Measurements from ENCODE around the gene NINJ1.

Gene NINJ1

DNA sequence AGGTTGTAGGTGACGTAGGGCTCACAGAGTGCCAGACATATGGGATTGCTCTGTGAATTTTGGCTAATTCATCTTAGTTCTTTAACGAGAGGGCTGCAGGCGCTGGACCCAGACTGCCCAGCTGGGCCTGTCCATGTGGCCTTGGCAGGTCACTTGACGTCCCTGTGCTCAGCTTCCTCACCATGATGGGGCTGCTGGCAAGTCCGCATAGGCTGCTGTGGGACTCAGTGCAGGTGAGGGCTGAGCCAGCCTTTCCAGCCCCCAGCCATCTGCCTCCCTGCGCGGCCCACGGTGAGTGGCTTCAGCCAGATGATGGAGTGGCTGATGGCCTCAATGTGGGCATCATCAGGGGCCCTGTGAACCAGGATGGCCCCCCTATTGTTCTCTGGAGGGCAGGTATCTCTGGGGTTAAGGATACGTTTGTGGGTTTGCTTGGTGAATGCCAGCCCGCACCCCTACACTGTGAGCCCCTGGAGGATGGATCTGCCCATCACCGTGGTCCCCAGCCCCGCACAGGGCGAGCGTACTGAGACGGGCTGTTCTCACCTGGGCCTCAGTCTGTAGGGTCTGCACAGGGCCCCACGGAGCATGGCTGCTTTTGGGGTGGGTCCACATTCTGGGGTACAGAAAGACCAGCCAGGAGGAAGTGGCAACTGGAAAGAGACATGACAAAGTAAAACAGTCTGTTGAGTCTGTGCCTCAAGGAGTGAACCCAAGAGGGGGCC, 34.3 kb downstream of the NINJ1 start:
- no peak for DNase-seq (ENCODE audit: low read depth)

DNA sequence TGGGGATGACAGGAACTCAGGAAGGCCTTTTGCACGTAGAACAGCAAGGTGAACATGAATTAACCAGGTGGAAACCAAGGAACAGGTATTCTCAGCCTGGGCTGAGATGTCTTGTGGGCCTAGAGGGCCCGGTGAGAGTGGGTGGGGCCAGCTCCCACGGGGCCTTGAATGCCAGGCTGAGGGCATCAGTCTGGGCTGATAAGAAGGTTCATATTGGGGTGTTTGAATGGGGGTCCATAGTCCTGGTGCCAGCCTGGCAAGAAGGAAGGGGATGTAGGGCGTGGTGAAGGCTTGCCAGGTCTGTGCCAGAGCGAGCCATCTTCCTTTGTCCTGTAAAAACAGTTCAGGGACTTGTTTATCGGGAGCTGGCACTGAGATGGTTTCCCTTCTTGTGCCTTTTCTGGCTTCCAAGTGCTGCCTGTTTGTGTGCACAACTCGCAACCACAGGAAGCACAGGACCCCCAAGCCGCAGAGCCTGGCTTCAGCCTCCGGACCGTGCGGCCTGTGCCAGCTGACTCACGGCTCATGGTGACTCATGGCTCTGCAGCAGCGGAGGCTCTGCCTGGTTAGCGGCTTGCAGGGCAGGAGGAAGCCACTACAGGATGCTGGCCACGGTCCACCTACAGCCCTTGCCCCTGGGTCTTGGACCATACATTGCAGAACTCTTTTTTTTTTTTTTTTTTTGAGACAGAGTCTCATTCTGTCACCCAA, 35.7 kb downstream of the NINJ1 start:
- DNase-seq (ENCODE audit: low read depth) = peak; percentile 56

DNA sequence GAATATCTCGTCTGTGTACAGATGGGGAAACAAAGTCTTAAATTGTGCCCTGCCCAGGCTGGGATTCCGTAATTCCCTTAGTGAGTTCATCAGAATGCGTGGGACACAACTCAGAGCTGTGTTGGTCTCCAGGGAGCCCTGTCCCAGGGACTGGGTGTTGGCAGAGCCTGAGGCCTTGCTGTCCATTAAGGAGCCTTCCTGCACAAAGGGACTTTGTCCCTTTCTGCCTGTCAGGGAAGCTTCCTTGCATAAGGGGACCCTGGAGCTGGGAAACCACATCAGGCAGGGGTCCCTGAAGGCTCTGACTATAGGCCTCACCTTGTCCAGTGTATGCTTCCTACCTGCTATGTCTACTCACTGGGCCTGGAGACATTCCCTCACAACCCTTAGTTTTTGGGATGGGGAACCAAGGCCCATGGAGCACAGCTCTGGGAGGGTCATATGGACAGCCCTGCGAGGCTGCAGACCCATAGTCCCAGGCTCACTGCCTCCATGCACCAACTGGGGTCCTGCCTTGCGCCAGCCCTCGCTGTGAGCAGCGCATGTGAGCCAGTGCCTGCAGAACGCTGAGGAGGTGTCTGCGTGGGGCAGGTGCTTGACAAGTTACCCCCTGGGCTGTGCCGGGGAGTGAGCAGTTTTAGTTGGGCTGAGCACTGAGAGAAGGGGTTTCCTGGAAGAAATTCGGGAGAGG, 36.4 kb downstream of the NINJ1 start:
- DNase-seq (ENCODE audit: low read depth) = no peak

DNA sequence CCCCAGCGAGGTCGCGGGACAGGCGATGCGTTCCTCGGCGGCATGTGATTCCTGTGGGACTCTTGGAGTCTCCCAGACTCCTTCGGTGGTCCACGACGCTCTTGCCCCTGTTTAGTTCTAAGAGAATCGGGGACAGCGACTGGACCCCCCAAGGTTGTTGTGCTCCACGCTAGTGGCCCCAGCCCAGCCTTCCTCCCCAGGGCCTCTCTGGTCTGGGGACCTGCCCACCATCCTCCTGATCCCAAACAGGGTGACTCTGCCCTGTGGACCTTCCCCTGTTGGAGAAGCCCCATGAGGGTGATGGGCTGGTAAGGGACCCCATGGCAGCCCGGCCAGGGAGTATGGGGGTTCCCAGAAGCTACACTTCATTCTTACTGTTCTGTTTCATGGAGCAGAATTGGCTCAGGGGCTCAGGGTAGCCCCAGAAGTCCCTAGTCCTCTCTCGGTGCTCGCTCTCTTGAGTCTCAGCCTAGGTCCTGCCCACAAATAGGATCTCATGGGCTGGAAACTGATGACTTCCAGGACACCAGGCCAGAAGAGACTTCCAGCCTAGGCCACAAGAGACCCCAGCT, 37.2 kb downstream of the NINJ1 start:
- DNase-seq (ENCODE audit: low read depth) = no peak

DNA sequence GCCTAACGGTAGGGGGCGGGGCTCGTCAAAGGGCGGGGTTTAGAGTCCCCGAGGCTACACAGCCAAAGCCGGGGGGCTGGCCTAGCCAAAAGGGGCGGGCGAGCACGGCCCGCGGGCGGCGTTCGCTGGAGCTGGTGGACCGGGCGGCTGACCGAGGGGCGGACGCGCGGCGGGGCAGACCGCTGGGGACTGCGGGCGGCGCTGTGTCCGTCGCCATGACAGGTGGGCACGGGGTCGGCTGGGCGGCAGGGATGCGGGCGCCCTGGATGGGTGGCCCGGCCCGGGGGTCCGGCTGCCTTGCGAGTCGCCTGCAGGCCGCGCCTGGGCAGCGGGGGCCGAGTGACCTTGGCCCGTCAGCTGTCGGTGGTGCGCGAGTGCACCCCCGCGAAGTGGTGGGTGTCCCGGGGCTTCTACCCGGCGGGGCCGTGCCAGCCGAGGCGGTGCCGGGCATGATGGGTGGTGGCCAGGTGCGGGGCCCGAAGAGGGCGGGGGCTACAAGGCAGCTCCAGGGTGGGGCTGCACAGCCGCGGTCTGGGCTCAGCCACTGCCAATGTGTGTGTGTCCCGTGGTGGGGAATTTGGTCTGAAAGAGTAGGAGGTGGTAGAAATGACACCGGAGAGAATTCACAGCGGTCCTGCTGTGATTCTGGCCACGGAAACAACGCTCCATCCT, 37.8 kb downstream of the NINJ1 start, which contains the start of gene CARD19:
CARD19 (plus strand) TSS at position 87 of the 672 bp plus-strand sequence; CDS start at position 216, 129 bp downstream.
- DNase-seq (ENCODE audit: low read depth) = no peak

DNA sequence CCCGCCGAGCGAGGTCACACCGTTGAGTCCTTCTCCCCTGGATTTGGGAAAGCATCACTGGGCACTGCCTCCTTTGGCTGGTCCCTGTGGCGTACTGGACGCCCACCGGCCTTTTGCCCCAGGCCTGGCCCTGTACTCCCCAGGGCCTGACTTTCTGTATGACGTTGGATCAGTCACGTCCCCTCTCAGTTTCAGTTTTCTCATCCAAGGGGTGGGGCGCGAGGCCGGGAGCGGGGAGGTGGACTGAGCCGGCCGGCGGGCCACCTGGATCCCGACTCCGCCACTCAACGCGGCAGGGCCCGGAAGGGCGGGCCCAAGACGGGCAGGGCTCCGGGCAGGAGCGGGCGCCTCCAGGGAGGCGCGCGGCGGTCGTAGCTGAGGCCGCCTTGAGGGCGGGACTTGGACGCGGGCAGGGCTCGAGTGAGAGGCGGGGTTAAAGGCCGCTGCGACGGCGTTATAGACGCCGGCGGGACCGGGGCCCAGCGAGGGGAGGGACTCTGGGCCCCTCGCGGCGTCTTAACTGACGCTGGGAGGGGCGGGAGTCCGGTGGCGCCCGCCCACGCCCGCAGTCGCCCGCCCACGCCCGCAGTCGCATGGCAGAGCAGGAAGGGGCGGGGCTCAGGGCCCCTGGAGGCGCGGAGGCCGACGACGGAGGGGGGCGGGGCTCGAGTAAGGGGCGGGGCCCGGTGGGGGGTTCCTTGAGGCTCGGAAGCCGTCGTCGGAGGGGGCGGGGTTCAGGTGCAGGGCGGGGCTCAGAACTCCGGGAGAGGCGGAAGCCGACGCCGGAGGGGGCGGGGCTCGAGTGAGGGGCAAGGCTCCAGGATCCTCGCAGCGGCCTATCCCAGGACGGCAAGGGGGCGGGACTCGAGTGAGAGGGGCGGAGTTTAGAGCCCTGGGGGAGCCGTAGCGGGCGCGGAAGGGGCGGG, 38.6 kb downstream of the NINJ1 start:
- peak; percentile 100 for DNase-seq (ENCODE audit: low read depth)

DNA sequence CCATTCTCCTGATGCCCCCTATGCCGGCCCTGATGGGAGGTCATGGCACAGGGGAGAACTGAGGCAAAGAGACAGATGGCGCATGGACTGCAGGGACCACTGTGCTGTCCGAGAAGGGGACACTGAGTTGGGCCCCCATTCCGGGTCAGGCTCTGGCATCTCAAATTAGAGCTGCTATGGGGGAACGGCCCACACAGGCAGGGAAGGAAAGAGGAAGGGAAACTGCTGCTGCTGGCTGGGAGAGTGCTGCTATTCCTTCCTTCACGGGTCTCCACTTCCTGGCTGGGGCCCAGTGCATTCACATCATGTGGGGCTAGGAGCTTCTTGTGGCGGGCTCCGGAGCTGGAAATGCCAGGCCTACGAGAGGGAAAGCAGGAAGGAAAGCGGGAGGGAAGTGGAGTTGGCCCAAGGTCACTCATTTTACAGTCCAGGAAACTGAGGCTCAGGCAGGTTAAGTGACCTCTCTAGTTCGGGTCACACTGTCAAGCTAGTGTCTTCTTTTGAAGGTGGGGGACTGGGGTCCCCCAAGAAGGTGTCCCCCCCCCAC, 39.3 kb downstream of the NINJ1 start:
- no peak for DNase-seq (ENCODE audit: low read depth)

DNA sequence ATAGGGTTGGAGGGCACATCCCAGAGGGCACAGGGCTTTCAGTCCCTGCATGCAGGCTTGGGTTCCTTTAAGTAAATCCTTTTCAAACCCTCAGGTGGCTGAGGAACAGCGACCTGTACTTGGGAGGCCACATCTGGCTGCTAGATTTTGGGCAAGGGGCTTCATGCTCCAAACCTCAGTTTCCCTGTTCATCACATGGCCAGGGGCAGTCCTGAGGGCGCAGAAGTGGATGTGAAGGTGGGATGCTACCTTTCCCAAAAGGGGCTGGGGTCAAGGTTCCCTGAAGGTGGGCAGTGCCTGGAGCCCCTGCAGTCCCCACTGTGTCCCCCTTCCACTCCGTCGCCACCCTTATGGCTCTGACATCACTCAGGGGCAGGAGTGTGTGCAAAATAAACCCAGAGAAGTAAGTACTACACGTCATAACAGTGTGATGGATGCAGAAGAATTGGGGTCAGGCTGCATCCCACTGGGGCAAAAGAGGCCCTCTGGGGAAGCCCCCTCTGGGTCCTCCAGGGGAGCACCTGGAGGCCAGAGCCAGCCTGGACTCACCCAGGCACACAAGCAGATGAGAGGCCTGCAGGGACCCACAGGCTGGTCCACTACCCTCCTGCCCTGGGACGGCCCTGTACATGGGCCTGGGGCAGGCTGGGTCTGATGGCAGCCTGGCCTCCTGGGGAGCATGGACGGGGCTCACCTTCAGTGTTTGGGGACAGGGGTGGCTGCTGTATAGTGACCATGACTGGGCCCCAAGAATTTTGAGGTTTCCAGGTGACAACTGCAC, 40.0 kb downstream of the NINJ1 start:
- no peak for DNase-seq (ENCODE audit: low read depth)

DNA sequence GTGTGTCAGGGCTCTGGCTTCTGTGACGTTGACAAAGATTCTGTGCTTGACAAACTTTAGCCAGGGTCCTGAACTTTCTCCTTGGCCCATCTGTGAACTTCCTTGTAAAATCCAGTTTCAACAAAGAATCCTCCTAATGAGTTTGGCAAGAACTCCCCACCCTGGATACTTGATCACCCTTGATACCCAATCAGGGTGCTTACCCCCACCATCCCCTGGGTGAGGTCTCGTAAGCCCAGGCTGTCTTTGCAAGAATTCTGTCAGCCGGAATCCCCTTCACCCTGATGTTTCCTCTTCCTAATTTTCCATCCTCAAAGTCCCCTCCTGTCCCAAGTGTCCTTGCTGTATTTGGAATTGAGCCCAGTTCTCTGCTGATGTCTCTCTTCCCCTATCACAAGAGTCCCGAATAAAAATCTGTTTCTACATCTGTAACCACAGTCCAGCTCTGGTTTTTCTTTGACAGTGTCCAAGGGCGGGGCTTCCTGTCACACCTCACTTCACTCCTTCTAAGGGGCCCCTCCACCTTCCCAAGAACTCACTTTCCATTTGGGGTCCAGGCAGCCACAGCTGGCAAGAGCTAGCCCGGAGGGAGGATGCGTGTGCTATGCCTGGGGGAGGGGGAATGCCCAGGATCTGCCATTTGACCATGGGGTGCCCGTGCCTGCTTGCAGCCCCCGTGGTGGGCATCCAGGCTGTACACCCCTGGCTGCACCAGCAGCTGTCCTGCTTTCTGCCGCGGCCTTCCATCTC, 40.7 kb downstream of the NINJ1 start:
- no peak for DNase-seq (ENCODE audit: low read depth)

DNA sequence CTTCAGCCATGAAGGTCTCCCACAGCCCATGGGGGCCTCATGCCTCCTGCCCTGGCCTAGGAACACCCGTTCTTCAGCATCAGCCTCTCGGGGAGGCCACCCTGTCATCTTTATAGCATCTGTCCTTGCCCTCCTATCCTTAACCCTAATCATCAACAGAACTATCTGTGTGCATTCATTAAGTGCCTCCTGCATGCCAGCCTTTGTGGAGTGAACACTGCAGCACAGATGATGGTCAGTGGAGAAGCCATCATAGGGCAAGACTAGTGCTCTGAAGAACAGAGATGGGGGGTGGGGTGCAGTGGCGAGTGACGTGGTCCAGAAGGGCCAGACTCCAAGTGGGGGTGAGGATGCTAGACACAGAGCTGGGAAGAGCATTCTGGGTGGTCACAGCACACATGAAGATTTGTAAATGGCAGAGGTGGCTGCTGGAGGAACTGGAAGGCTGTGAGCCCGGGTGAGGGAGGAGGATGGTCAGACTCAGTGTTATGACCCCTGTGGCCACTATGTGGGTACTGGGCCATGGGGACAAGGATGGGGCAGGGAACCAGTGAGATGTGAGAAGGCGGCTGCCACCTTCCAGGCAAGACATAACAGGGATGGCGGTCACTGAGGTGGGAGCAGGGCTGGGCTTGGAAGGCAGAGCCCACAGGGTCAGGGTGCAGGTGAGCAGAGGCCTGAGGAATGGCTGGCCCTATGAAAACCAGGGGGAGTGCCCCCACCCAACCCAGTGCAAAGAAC, 41.6 kb downstream of the NINJ1 start:
- DNase-seq (ENCODE audit: low read depth) = no peak

DNA sequence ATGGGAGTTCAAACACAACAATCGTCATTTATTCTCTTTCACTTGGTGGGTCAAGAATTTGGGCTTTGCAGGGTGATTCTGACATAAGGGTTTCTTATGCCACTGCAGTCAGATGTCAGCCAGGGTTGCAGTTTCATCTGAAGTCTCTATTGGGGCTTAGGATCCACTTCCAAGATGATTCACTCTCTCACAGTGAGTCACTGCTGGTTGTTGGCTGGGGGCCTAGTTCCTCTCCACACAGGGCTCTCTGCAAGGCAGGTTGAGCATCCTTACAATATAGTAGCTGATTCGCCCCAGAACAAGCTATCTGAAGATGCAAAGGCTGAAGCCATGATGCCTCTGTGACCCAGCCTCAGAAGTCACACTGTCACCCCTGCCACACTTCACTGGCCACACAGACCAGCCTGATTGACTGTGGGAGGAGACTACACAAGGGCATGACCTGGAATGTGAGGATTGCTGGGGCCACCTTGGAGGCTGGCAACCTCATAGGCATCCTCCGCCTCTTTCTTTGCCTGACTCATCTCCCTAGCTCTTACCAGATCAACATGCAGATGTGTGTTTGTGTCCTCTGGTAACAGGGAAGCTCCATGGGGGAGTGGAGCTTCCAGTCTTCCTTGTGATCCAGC, 42.5 kb downstream of the NINJ1 start:
- DNase-seq (ENCODE audit: low read depth) = no peak

DNA sequence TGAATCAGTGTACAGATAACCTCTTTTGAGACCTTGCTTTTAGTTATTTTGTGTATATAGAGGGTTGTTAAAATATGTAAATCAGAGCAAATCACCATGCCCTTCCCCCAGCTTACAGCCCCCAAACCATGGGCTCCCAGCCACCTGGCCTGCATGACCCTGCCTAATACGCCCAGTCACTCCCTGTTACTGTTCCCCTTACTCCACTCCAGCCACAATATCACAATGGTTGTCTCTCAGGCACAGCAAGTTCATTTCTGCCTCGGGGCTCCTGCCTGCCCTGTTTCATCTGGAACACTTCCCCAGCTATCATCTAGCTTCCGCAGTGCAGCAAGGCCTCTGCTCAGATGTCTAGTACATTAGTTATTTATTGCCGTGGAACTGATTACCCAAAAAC, 43.0 kb downstream of the NINJ1 start:
- no peak for DNase-seq (ENCODE audit: low read depth)

DNA sequence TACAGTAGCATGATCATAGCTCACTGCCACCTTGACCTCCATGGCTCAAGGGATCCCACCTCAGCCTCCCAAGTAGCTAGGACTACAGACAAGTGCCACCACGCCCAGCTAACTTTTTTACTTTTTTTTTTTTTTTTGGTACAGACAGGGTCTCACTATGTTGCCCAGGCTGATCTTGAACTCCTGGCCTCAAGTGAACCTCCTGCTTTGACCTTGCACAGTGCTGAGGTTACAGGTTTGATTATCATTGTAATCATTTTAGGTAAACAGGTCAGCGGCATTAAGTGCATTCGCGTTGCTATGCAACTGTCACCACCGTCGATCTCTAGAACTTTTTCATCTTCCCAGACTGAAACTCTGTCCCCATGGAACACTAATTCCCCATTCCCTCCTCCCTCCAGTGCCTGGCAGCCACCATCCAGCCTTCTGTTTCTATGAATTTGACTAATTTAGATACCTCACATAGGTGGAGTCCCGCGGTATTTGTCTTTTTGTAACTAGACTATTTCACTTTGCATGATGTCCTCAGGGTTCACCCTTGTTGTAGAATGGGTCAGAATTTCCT, 43.9 kb downstream of the NINJ1 start:
- DNase-seq (ENCODE audit: low read depth) = no peak

DNA sequence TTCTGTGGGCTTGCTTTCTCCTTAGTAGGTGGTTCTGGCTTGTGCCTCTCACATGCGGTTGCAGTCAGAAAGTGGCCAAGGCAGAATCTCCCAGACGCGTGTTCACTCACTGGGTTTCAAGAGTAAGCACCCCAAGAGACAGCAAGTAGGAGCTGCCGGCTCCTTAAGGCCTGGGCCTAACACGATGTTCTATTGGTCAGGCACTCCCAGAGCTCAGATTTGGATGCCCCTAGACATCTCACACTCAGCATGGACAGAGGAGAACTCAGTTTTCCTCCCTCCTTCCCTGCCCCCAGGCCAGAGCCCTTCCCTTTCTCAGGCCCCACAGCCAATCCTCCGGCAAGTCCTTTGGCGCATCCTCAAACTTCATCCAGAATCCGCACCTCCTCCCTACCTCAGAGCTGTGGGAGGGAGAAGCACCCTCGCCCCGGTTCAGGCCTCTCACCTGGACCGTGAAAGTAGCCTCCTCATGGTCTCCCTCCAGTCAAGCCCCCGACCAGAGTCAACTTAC, 44.5 kb downstream of the NINJ1 start:
- no peak for DNase-seq (ENCODE audit: low read depth)

DNA sequence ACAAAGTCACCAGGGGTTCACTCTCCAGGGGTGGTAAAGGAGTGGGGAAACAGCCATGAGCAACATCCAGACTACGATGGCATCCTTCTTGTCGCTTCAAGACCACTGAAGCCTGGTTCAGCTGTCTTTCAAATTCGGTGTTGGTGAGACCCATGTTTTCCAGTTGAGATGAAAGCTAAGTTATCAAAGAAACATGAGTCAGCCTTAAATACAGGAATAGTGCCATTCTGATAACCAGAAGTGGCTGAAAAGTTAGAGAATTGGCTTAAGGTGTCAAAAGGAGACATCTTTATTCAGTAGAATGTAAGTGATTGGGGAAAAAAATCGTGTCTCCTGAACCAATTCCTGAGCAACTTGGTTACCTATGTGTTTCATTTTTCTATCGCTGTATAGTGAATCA, 45.0 kb downstream of the NINJ1 start:
- no peak for DNase-seq (ENCODE audit: low read depth)

DNA sequence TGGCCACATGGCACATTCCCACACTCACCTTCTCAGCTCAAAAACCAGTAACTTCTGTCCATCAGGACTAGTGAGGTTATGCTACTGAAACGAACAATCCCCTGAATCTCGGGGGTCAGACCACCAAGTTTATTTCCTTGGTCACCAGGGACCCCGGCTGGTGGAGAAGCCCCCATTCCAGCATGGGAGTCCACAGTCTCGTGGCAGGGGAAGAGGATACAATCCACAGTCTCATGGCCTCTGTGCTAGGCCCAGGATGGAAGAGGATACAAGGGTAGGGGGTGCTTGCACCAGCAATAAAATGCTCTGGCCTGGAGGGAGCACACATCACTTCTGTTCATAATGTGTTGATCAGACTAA, 45.4 kb downstream of the NINJ1 start:
- DNase-seq (ENCODE audit: low read depth) = no peak

DNA sequence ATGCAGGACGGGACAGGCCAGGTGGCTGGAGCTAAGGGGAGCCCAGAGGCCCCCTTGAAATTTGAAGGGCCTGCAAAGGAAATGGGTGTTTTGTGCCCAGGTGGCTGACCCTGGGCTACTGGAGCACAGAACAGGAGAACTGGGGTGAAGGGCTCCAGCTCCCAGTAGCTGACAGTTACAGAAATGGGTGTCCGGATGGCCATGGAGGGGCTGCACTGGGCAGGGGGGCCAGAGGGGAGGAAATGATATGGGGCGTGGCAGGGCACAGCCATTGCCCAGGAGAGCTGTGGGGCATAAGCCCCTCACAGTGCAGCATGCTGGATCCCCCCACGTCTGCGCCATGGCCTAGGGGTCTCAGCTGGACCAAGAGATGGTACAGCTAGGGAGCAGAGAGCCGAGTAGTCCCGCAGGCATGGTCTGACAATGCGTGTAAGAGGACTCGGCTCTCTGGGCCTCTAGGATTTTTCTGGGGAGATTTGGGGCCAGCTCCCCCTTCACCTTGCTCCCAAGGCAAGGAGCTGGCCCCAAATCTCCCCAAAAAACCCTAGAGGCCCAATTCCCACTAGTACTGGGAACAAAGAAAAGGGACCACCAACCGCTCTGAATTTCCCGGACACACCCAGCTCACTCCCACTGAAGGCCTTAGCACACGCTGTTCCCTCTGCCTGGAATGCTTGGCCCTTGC, 45.9 kb downstream of the NINJ1 start:
- DNase-seq (ENCODE audit: low read depth) = no peak
